ENCODE measurements around the gene MRPL24.

DNA sequence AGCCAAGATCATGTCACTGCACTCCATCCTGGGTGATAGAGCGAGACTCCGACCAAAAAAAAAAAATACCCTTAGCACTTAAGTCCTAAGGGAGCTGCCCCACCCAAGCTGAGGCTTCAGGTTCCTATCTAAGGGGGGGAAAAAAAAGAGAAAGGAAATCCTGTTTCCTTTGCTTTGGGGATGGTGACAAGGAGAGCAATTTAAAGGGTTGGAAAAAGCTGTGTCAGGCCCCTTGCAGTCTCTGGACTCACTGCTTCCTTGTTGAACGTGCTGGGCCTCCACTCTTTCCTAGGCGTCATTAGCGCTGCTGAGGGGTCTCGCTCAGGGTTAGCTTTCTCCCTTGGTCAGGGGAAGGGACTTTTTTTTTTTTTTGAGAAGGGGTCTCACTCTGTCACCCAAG lies 44.6 kb upstream of the MRPL24 start:
- TF ChIP-seq TAF1 (IDR thresholded peaks at IDR 0.05; ENCODE audit: low read depth, low read length): no peak
- TF ChIP-seq POLR2A (IDR thresholded peaks at IDR 0.05; ENCODE audit: low read depth, low read length): no peak
- no peak for TF ChIP-seq POU2F2 (IDR thresholded peaks at IDR 0.05; ENCODE audit: low read depth, low read length)
- no peak for TF ChIP-seq POLR2AphosphoS5 (IDR thresholded peaks at IDR 0.05; ENCODE audit: low read depth, low read length)
